A549 (cell line): ENCODE results near the gene MYOZ3. TPM values are rescaled to one million over a fixed set of nuclear protein-coding genes. Genes with fewer than 3 reads are reported as not detected.

Source experiments
- ATAC-seq, 2 experiments: fragments of 200-7000 bp in 1 of 2; fragments of >200 bp in 1 of 2; cut with Nextera tagmentation in 1 of 2; cut with Tn5 transposase in 1 of 2; 3 replicates each; pipeline versions ENCODE4 v1.8.0 to v1.9.1; 2018 to 2020; ENCODE audit warnings: mild to moderate bottlenecking in 1 of 2, moderate library complexity in 1 of 2
- CTCF ChIA-PET: fragments of 300-600 bp; sonication (Branson Sonifier 250); formaldehyde crosslinking; extraction: SDS; loops from one replicate; lab custom pipeline; 2021; ENCODE audit warnings: antibody characterized with exemption, inconsistent platforms; lab: Yijun Ruan, JAX
- POLR2A ChIA-PET: fragments of 350-600 bp; formaldehyde crosslinking; extraction: SDS; loops from one replicate; lab custom pipeline; 2021; ENCODE audit warnings: antibody characterized with exemption, inconsistent platforms; lab: Yijun Ruan, JAX
- DNase-seq, 2 experiments: peaks; one replicate each; pipeline versions ENCODE4 v3.0.0 to v3.0.0-alpha.2; 2011 to 2016; ENCODE audit warnings: low read depth in 1 of 2, low spot score in 1 of 2
- FAIRE-seq: peaks from 2 replicates; lab custom pipeline; 2011; peaks lifted over from hg19 to GRCh38; lab: Jason Lieb, UNC
- H3K27ac ChIP-seq, 2 experiments: fragments of >200 bp; sonication (Bioruptor Twin); formaldehyde crosslinking; 3 replicates each; pipeline ENCODE4 v1.5.1; 2016 to 2017
- H3K4me1 ChIP-seq: fragments of >200 bp; sonication (Bioruptor Twin); formaldehyde crosslinking; 3 replicates; pipeline ENCODE4 v1.6.1; 2016
- H3K4me2 ChIP-seq: fragments of >200 bp; sonication (Bioruptor Twin); formaldehyde crosslinking; 3 replicates; pipeline ENCODE4 v1.6.1; 2016
- H3K4me3 ChIP-seq: fragments of >200 bp; sonication (Bioruptor Twin); formaldehyde crosslinking; 3 replicates; pipeline ENCODE4 v1.5.1; 2016
- H3K9me3 ChIP-seq: fragments of >200 bp; sonication (Bioruptor Twin); formaldehyde crosslinking; 3 replicates; pipeline ENCODE4 v1.6.1; 2016
- BHLHE40 ChIP-seq: IDR thresholded peaks from 2 replicates; pipeline ENCODE4 v1.6.1; 2012; ENCODE audit warnings: low read depth, low read length, inconsistent platforms
- CBX2 ChIP-seq: fragments of 200-600 bp; sonication (generic); IDR thresholded peaks from 2 replicates; pipeline ENCODE4 v1.6.1; 2016; ENCODE audit warnings: low read depth, mild to moderate bottlenecking, borderline replicate concordance
- CBX8 ChIP-seq: fragments of 200-600 bp; sonication (generic); IDR thresholded peaks from 2 replicates; pipeline ENCODE4 v1.6.1; 2016
- CEBPB ChIP-seq, 2 experiments: fragments of >200 bp in 1 of 2; sonication (Bioruptor Twin) in 1 of 2; formaldehyde crosslinking in 1 of 2; IDR thresholded peaks; 2 replicates each; pipeline ENCODE4 v1.6.1; 2012 to 2016
- CHD4 ChIP-seq: fragments of 200-600 bp; sonication (generic); IDR thresholded peaks from 2 replicates; pipeline ENCODE4 v1.6.1; 2016; ENCODE audit warnings: antibody characterized with exemption, mild to moderate bottlenecking, borderline replicate concordance
- EHMT2 ChIP-seq: fragments of 200-600 bp; sonication (generic); IDR thresholded peaks from 2 replicates; pipeline ENCODE4 v1.6.1; 2016; ENCODE audit warnings: antibody characterized with exemption, low read depth, mild to moderate bottlenecking, moderate library complexity
- EP300 ChIP-seq, 2 experiments: fragments of >200 bp; sonication (Bioruptor Twin); formaldehyde crosslinking; IDR thresholded peaks; 2 replicates in 1 of 2; 3 replicates in 1 of 2; pipeline ENCODE4 v1.6.1; 2016 to 2017
- FOSB ChIP-seq: fragments of 250-450 bp; sonication (Bioruptor Pico); IDR thresholded peaks from 2 replicates; pipeline ENCODE4 v1.5.0; 2020; ENCODE audit warnings: mild to moderate bottlenecking, moderate library complexity
- FOSL2 ChIP-seq, 2 experiments: fragments of 450-650 bp in 1 of 2; fragments of >200 bp in 1 of 2; sonication (Bioruptor Twin) in 1 of 2; formaldehyde crosslinking; IDR thresholded peaks; 2 replicates each; pipeline versions ENCODE4 v1.5.0 to v1.6.1; 2016 to 2020; ENCODE audit warnings: mild to moderate bottlenecking in 1 of 2, moderate library complexity in 1 of 2
- GATA3 ChIP-seq: IDR thresholded peaks from 2 replicates; pipeline ENCODE4 v1.6.1; 2012; ENCODE audit warnings: borderline replicate concordance
- HDAC2 ChIP-seq: fragments of 200-600 bp; sonication (generic); IDR thresholded peaks from 2 replicates; pipeline ENCODE4 v1.6.1; 2016
- HES2 ChIP-seq: fragments of >200 bp; sonication (Bioruptor Twin); formaldehyde crosslinking; IDR thresholded peaks from 2 replicates; pipeline ENCODE4 v1.6.1; 2016
- HMGXB4 ChIP-seq: fragments of 250-450 bp; sonication (Bioruptor Pico); IDR thresholded peaks from 2 replicates; pipeline ENCODE4 v1.5.0; 2021; ENCODE audit warnings: mild to moderate bottlenecking, moderate library complexity, borderline replicate concordance
- HOXA7 ChIP-seq: fragments of 250-450 bp; sonication (Bioruptor Pico); IDR thresholded peaks from 2 replicates; pipeline ENCODE4 v1.5.0; 2020; ENCODE audit warnings: mild to moderate bottlenecking, moderate library complexity
- HOXB13 ChIP-seq: fragments of 250-450 bp; sonication (Bioruptor Pico); IDR thresholded peaks from 2 replicates; pipeline ENCODE4 v1.5.0; 2020; ENCODE audit warnings: low read depth, mild to moderate bottlenecking, moderate library complexity
- JUNB ChIP-seq: fragments of >200 bp; sonication (Bioruptor Twin); formaldehyde crosslinking; IDR thresholded peaks from 2 replicates; pipeline ENCODE4 v1.6.1; 2016
- KDM5A ChIP-seq: fragments of 200-600 bp; sonication (generic); IDR thresholded peaks from 2 replicates; pipeline ENCODE4 v1.6.1; 2016; ENCODE audit warnings: antibody characterized with exemption, mild to moderate bottlenecking
- MAZ ChIP-seq: fragments of 150-350 bp; IDR thresholded peaks from 2 replicates; pipeline ENCODE4 v1.6.1; 2014; ENCODE audit warnings: antibody characterized with exemption, low read depth, low read length, borderline replicate concordance
- MYC ChIP-seq: IDR thresholded peaks from 2 replicates; pipeline ENCODE4 v1.6.1; 2012; ENCODE audit warnings: mild to moderate bottlenecking, inconsistent platforms, low read length, improper control_type of control experiment, borderline replicate concordance
- NFE2L2 ChIP-seq: fragments of 150-350 bp; conservative IDR thresholded peaks from 2 replicates; pipeline ENCODE4 v1.6.1; 2014; ENCODE audit warnings: low read length
- NPAS2 ChIP-seq: fragments of 250-450 bp; sonication (Bioruptor Pico); IDR thresholded peaks from 2 replicates; pipeline ENCODE4 v1.8.0; 2022; ENCODE audit warnings: mild to moderate bottlenecking, moderate library complexity, borderline replicate concordance
- PBX3 ChIP-seq: IDR thresholded peaks from 2 replicates; pipeline ENCODE4 v1.6.1; 2012
- PHF8 ChIP-seq: fragments of 200-600 bp; sonication (generic); IDR thresholded peaks from 2 replicates; pipeline ENCODE4 v1.6.1; 2016; ENCODE audit warnings: low read depth, mild to moderate bottlenecking, antibody characterized with exemption, moderate library complexity, borderline replicate concordance
- RARB ChIP-seq: fragments of 250-450 bp; sonication (Bioruptor Pico); IDR thresholded peaks from 2 replicates; pipeline ENCODE4 v1.8.0; 2021; ENCODE audit warnings: mild to moderate bottlenecking, moderate library complexity
- RCOR1 ChIP-seq: fragments of 150-350 bp; IDR thresholded peaks from 2 replicates; pipeline ENCODE4 v1.6.1; 2014; ENCODE audit warnings: antibody characterized with exemption, low read length, low read depth
- RFX5 ChIP-seq: fragments of 450-650 bp; IDR thresholded peaks from 2 replicates; pipeline ENCODE4 v1.7.1; 2014; ENCODE audit warnings: antibody characterized with exemption, mild to moderate bottlenecking, moderate library complexity
- TFCP2L1 ChIP-seq: fragments of 250-450 bp; sonication (Bioruptor Pico); IDR thresholded peaks from 2 replicates; pipeline ENCODE4 v1.5.0; 2021; ENCODE audit warnings: mild to moderate bottlenecking
- TP53 ChIP-seq: fragments of 250-450 bp; sonication (Bioruptor Pico); IDR thresholded peaks from 2 replicates; pipeline ENCODE4 v1.5.0; 2021; ENCODE audit warnings: mild to moderate bottlenecking, moderate library complexity
- ZC3H11A ChIP-seq: fragments of 450-650 bp; IDR thresholded peaks from 2 replicates; pipeline ENCODE4 v1.6.1; 2014; ENCODE audit warnings: antibody characterized with exemption, mild to moderate bottlenecking
- ZFP36 ChIP-seq: fragments of 450-650 bp; IDR thresholded peaks from 2 replicates; pipeline ENCODE4 v1.6.1; 2014; ENCODE audit warnings: borderline replicate concordance; ENCODE audit not compliant: partially characterized antibody
- WGBS: methylation state at CpG from one replicate; pipeline ENCODE4 v1.1.6; 2017; ENCODE audit errors: missing lambda C conversion rate; 5-methylcytosine and 5-hydroxymethylcytosine counted together
- polyA plus RNA-seq, 4 experiments: library from polyadenylated mRNA; depleted of rRNA in 3 of 4; stranded (reverse); fragments of >200 nt; fragmentation: RNase III in 1 of 4; extraction: RNeasy Plus Mini Kit Qiagen cat#74134 plus additional on column Dnase treatment in 1 of 4; gene quantifications; 2 replicates in 3 of 4; 3 replicates in 1 of 4; pipeline ENCODE4 v1.2.3, GENCODE V29; 2011 to 2017
- TF ChIP-seq, protein P1 (sequence below): fragments of 200-600 bp; sonication (generic); IDR thresholded peaks from 2 replicates; pipeline ENCODE4 v1.6.1; 2016; ENCODE audit warnings: antibody characterized with exemption, mild to moderate bottlenecking, moderate library complexity
- TF ChIP-seq, protein P2 (sequence below): fragments of 450-650 bp; IDR thresholded peaks from 2 replicates; pipeline ENCODE4 v1.6.1; 2014; ENCODE audit warnings: antibody characterized with exemption
- TF ChIP-seq, protein P3 (sequence below): fragments of 150-350 bp; IDR thresholded peaks from 2 replicates; pipeline ENCODE4 v1.6.1; 2014; ENCODE audit warnings: low read depth, mild to moderate bottlenecking, low read length

MYOZ3 gene
- polyA plus RNA-seq, 2 of the 4 experiments (the other 2 are of a cell fraction), result 0.06 to 0.09 TPM

- H3K4me2 ChIP-seq, result peak overlapping the region; percentile 93
- peak overlapping the region; percentile 95 to 96 for H3K27ac ChIP-seq
- 3% methylated on average over 9 of the region's 9 CpGs for WGBS
- ATAC-seq (peak; percentile 39 to 63), FAIRE-seq (no peak), DNase-seq (peak; percentile 56 to 91)
- H3K9me3 ChIP-seq, result no peaks in the 10 kb centered on the region
- POLR2A ChIA-PET, result interaction anchor here (0.9 to 3.0 kb wide), 5 partner anchors 12 to 167 kb away, joined by 3 to 13 read pairs (median 4); partner anchors contain the start of gene RBM22
- peaks cover 88% of the 10 kb centered on the region for H3K4me1 ChIP-seq
- peak overlapping the region; percentile 54 for H3K4me3 ChIP-seq
- CTCF ChIA-PET, result interaction anchor here (1.0 to 10.6 kb wide), 8 partner anchors 9 to 181 kb away, joined by 3 to 143 read pairs (median 4); partner anchors contain the start of genes MYOZ3 and RBM22
- TF ChIP-seq TP53, result no peak
- TF ChIP-seq TFCP2L1, result 0 out of 2 replicates have a peak, but pooled peaks have one; percentile 65
- TF ChIP-seq NFE2L2, result no peak
- no peak for TF ChIP-seq HMGXB4
- TF ChIP-seq, protein P1, sequence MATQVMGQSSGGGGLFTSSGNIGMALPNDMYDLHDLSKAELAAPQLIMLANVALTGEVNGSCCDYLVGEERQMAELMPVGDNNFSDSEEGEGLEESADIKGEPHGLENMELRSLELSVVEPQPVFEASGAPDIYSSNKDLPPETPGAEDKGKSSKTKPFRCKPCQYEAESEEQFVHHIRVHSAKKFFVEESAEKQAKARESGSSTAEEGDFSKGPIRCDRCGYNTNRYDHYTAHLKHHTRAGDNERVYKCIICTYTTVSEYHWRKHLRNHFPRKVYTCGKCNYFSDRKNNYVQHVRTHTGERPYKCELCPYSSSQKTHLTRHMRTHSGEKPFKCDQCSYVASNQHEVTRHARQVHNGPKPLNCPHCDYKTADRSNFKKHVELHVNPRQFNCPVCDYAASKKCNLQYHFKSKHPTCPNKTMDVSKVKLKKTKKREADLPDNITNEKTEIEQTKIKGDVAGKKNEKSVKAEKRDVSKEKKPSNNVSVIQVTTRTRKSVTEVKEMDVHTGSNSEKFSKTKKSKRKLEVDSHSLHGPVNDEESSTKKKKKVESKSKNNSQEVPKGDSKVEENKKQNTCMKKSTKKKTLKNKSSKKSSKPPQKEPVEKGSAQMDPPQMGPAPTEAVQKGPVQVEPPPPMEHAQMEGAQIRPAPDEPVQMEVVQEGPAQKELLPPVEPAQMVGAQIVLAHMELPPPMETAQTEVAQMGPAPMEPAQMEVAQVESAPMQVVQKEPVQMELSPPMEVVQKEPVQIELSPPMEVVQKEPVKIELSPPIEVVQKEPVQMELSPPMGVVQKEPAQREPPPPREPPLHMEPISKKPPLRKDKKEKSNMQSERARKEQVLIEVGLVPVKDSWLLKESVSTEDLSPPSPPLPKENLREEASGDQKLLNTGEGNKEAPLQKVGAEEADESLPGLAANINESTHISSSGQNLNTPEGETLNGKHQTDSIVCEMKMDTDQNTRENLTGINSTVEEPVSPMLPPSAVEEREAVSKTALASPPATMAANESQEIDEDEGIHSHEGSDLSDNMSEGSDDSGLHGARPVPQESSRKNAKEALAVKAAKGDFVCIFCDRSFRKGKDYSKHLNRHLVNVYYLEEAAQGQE, result no peak
- TF ChIP-seq, protein P2, sequence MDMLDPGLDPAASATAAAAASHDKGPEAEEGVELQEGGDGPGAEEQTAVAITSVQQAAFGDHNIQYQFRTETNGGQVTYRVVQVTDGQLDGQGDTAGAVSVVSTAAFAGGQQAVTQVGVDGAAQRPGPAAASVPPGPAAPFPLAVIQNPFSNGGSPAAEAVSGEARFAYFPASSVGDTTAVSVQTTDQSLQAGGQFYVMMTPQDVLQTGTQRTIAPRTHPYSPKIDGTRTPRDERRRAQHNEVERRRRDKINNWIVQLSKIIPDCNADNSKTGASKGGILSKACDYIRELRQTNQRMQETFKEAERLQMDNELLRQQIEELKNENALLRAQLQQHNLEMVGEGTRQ, result peak; percentile 34
- TF ChIP-seq HOXA7 (CRISPR knock-in tag), result no peak
- no peak for TF ChIP-seq EHMT2
- TF ChIP-seq, protein P3, sequence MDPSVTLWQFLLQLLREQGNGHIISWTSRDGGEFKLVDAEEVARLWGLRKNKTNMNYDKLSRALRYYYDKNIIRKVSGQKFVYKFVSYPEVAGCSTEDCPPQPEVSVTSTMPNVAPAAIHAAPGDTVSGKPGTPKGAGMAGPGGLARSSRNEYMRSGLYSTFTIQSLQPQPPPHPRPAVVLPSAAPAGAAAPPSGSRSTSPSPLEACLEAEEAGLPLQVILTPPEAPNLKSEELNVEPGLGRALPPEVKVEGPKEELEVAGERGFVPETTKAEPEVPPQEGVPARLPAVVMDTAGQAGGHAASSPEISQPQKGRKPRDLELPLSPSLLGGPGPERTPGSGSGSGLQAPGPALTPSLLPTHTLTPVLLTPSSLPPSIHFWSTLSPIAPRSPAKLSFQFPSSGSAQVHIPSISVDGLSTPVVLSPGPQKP, result no peak
- TF ChIP-seq CEBPB (IDR thresholded peaks at IDR 0.05), result no peak; a peak in 1 of 4 replicates
- TF ChIP-seq HOXB13 (CRISPR knock-in tag), result no peak
- no peak for TF ChIP-seq HES2
- no peak for TF ChIP-seq CBX2
- peak; percentile 72 for TF ChIP-seq GATA3
- peak; percentile 4; the same call in 1 of the 2 replicates for TF ChIP-seq JUNB
- TF ChIP-seq RCOR1, result no peak
- TF ChIP-seq ZC3H11A, result no peak
- TF ChIP-seq BHLHE40, result no peak
- no peak for TF ChIP-seq ZFP36
- no peak for TF ChIP-seq PHF8
- peak in 1 of 2 experiments; percentile 76; a peak in 3 of 5 replicates for TF ChIP-seq EP300 (IDR thresholded peaks at IDR 0.05)
- no peak for TF ChIP-seq PBX3
- no peak for TF ChIP-seq FOSB (CRISPR knock-in tag)
- no peak for TF ChIP-seq HDAC2
- no peak for TF ChIP-seq MAZ
- no peak for TF ChIP-seq FOSL2 (IDR thresholded peaks at IDR 0.05)
- peak; percentile 47 for TF ChIP-seq FOSL2 (CRISPR knock-in tag; IDR thresholded peaks at IDR 0.05)
- TF ChIP-seq RFX5, result no peak
- TF ChIP-seq KDM5A, result no peak
- no peak for TF ChIP-seq RARB (CRISPR knock-in tag)
- no peak for TF ChIP-seq NPAS2 (CRISPR knock-in tag)
- no peak for TF ChIP-seq MYC
- TF ChIP-seq CHD4, result no peak
- TF ChIP-seq CBX8, result no peak
Measured at GRCh38 chr5:150641006-150641570, 20.0 kb upstream of the MYOZ3 start.
